Measurements from ENCODE around the gene SHISA6. TPM values are rescaled to one million over a fixed set of nuclear protein-coding genes. Genes with fewer than 3 reads are reported as not detected.

Gene SHISA6
- total RNA-seq, 1 experiment from 2014 or later = 40.0 TPM

- TF ChIP-seq CTCF (conservative IDR thresholded peaks at IDR 0.05; ENCODE audit: low read depth, low read length) (no peak), EZH2 (IDR thresholded peaks at IDR 0.05; ENCODE audit: borderline replicate concordance, low read depth, low read length, poor library complexity, severe bottlenecking) (no peak)
- no peak overlapping the region for H3K27ac ChIP-seq (ENCODE audit: low read depth, low read length, poor library complexity, severe bottlenecking)
- H3K36me3 ChIP-seq (ENCODE audit: insufficient read depth, low read length, poor library complexity, severe bottlenecking) = no peaks in the 10 kb centered on the region
- POLR2A ChIA-PET (ENCODE audit: low non-redundant PET) = no interaction called here
- H3K4me3 ChIP-seq (ENCODE audit: low read depth, low read length, poor library complexity, severe bottlenecking) = no peak overlapping the region
- CTCF ChIA-PET = interaction anchor here (0.6 kb wide), 1 partner anchor 9 kb away, joined by 4 read pairs; no protein-coding TSS in a partner anchor
- DNase-seq (ENCODE audit: low spot score) = no peak
- intact Hi-C loops (cut with micrococcal nuclease; ENCODE audit: unreplicated experiment) = no loop called here
- H3K4me1 ChIP-seq (ENCODE audit: insufficient read depth, low read length, poor library complexity, severe bottlenecking) = peaks cover 25% of the 10 kb centered on the region
- no peaks in the 10 kb centered on the region for H3K9me3 ChIP-seq (ENCODE audit: low read depth, low read length, poor library complexity, severe bottlenecking)
- no TSS peak for BruUV-seq (replicated peaks)
- no peaks in the 10 kb centered on the region for H3K27me3 ChIP-seq (replicated peaks; ENCODE audit: insufficient read depth, low read depth, low read length, poor library complexity)
Observed at GRCh38 chr17:11554042-11554441, 313.0 kb downstream of the SHISA6 start.

GRCh38 chr17:11554542-11554941 lies 313.5 kb downstream of the SHISA6 start:
- BruUV-seq (replicated peaks) = no TSS peak
- H3K36me3 ChIP-seq (ENCODE audit: insufficient read depth, low read length, poor library complexity, severe bottlenecking) = no peaks in the 10 kb centered on the region
- intact Hi-C loops (cut with micrococcal nuclease; ENCODE audit: unreplicated experiment) = no loop called here
- ChIA-PET CTCF (interaction anchor here (0.6 kb wide), 1 partner anchor 10 kb away, joined by 4 read pairs; no protein-coding TSS in a partner anchor), POLR2A (ENCODE audit: low non-redundant PET) (no interaction called here)
- H3K9me3 ChIP-seq (ENCODE audit: low read depth, low read length, poor library complexity, severe bottlenecking) = no peaks in the 10 kb centered on the region
- peaks cover 25% of the 10 kb centered on the region for H3K4me1 ChIP-seq (ENCODE audit: insufficient read depth, low read length, poor library complexity, severe bottlenecking)
- no peak overlapping the region for H3K27ac ChIP-seq (ENCODE audit: low read depth, low read length, poor library complexity, severe bottlenecking)
- no peak for DNase-seq (ENCODE audit: low spot score)
- TF ChIP-seq EZH2 (IDR thresholded peaks at IDR 0.05; ENCODE audit: borderline replicate concordance, low read depth, low read length, poor library complexity, severe bottlenecking) (no peak), CTCF (conservative IDR thresholded peaks at IDR 0.05; ENCODE audit: low read depth, low read length) (no peak)
- H3K27me3 ChIP-seq (replicated peaks; ENCODE audit: insufficient read depth, low read depth, low read length, poor library complexity) = no peaks in the 10 kb centered on the region
- no peak overlapping the region for H3K4me3 ChIP-seq (ENCODE audit: low read depth, low read length, poor library complexity, severe bottlenecking)

- peaks cover 25% of the 10 kb centered on the region for H3K4me1 ChIP-seq (ENCODE audit: insufficient read depth, low read length, poor library complexity, severe bottlenecking)
- BruUV-seq (replicated peaks) = no TSS peak
- no peaks in the 10 kb centered on the region for H3K27me3 ChIP-seq (replicated peaks; ENCODE audit: insufficient read depth, low read depth, low read length, poor library complexity)
- POLR2A ChIA-PET (ENCODE audit: low non-redundant PET) = no interaction called here
- H3K4me3 ChIP-seq (ENCODE audit: low read depth, low read length, poor library complexity, severe bottlenecking) = no peak overlapping the region
- DNase-seq (ENCODE audit: low spot score) = no peak
- H3K27ac ChIP-seq (ENCODE audit: low read depth, low read length, poor library complexity, severe bottlenecking) = no peak overlapping the region
- H3K36me3 ChIP-seq (ENCODE audit: insufficient read depth, low read length, poor library complexity, severe bottlenecking) = no peaks in the 10 kb centered on the region
- CTCF ChIA-PET = no interaction called here
- no peaks in the 10 kb centered on the region for H3K9me3 ChIP-seq (ENCODE audit: low read depth, low read length, poor library complexity, severe bottlenecking)
- TF ChIP-seq CTCF (conservative IDR thresholded peaks at IDR 0.05; ENCODE audit: low read depth, low read length) (no peak), EZH2 (IDR thresholded peaks at IDR 0.05; ENCODE audit: borderline replicate concordance, low read depth, low read length, poor library complexity, severe bottlenecking) (no peak)
- intact Hi-C loops (cut with micrococcal nuclease; ENCODE audit: unreplicated experiment) = no loop called here
Observed at GRCh38 chr17:11555530-11555929, 314.5 kb downstream of the SHISA6 start.

All from A673 (cell line).